ENCODE data around the gene ABCC5. TPM values are rescaled to one million over a fixed set of nuclear protein-coding genes. Genes with fewer than 3 reads are reported as not detected.

The ABCC5 gene
- total and polyA plus RNA-seq, 2 of the 8 experiments (the other 6 are each of a cell fraction or from before 2014, with no cell fraction given), result 25.3 to 40.8 TPM

DNA sequence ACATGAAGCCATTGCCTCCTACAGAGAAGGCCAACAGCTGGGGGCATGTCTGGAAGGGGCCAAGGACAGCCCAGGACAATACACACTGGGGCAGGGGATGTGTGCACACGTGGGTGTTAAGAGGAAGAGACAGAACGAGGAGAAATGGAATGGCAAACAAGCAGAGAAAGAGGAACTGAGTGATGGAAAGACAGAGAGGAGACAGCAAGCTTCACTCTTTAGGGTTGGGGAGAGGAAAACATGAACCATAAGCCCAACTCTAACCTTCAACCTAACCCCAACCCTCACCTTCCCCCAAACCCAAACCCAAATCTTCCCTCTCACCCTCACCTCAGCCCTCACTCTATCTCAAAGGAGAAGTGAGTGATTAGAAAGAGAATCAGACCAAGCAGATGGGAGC lies 121.1 kb downstream of the ABCC5 start:
- no peak overlapping the region for H4K5ac ChIP-seq (ENCODE audit: insufficient read length, low read depth, low read length)
- no peak overlapping the region for H3K4ac ChIP-seq (replicated peaks; ENCODE audit: insufficient read length, low read depth, low read length)
- no peak overlapping the region for H4K91ac ChIP-seq (replicated peaks; ENCODE audit: insufficient read length, low read length)
- H2AK5ac ChIP-seq (ENCODE audit: low read depth, low read length), result no peak overlapping the region
- no peaks in the 10 kb centered on the region for H3K9me3 ChIP-seq (ENCODE audit: insufficient read depth in 2 of 2, low read depth in 1 of 2, low read length in 1 of 2)
- H3K14ac ChIP-seq (ENCODE audit: insufficient read length), result no peak overlapping the region
- 0 out of 2 replicates have a peak overlapping the region, but pooled peaks have one; percentile 29 for H2AFZ ChIP-seq (ENCODE audit: low read length)
- H3K79me2 ChIP-seq (ENCODE audit: control insufficient read depth in 1 of 2, insufficient read depth in 2 of 2, low read length in 2 of 2), result no peaks in the 10 kb centered on the region
- no peaks in the 10 kb centered on the region for H3K27me3 ChIP-seq (replicated peaks in 1 of 4; ENCODE audit: control insufficient read depth in 3 of 4, extremely low read depth in 1 of 4, insufficient read depth in 3 of 4, low read length in 3 of 4)
- DNase-seq (ENCODE audit: low read depth in 1 of 2, low spot score in 2 of 2), result no peak
- 69% methylated on average over 2 of the region's 2 CpGs; no CpG with 5 or more reads in 1 of the 2 experiments for WGBS, 2 experiments (ENCODE audit: extremely low coverage in 1 of 2, insufficient coverage in 1 of 2, insufficient read length in 1 of 2, insufficient replicate concordance in 2 of 2, low coverage in 1 of 2, low lambda C conversion rate in 2 of 2, missing lambda C conversion rate in 1 of 2)
- no peak overlapping the region for H4K8ac ChIP-seq (ENCODE audit: extremely low read depth, insufficient read depth, low read length)
- H2BK15ac ChIP-seq (ENCODE audit: low read length), result no peak overlapping the region; the same call in 1 of the 2 replicates
- H3K23ac ChIP-seq (ENCODE audit: insufficient read length), result no peak overlapping the region
- ChIA-PET CTCF (ENCODE audit: partially characterized antibody) (interaction anchor here (0.7 to 6.4 kb wide), 33 partner anchors 8 to 388 kb away, joined by 3 to 53 read pairs (median 5); partner anchors contain the start of genes EEF1AKMT4 and PARL), POLR2A (ENCODE audit: partially characterized antibody) (interaction anchor here (0.7 to 2.2 kb wide), 2 partner anchors 121 to 192 kb away, joined by 3 to 9 read pairs; partner anchors contain the start of gene ABCC5)
- no peak overlapping the region for H3K4me3 ChIP-seq (ENCODE audit: extremely low read depth in 1 of 4, insufficient read depth in 2 of 4, low read depth in 3 of 4, low read length in 4 of 4)
- no peak overlapping the region for H3K56ac ChIP-seq (replicated peaks; ENCODE audit: insufficient read length, low read depth, low read length)
- H3K27ac ChIP-seq (ENCODE audit: low read depth, low read length), result no peak overlapping the region
- H2BK20ac ChIP-seq (ENCODE audit: low read length), result 0 out of 2 replicates have a peak overlapping the region, but pooled peaks have one; percentile 72
- H3K79me1 ChIP-seq (ENCODE audit: low read depth, low read length), result no peaks in the 10 kb centered on the region
- H2BK5ac ChIP-seq (ENCODE audit: low read depth, low read length), result no peak overlapping the region
- H2BK120ac ChIP-seq (replicated peaks; ENCODE audit: low read depth, low read length), result no peak overlapping the region
- H3K18ac ChIP-seq (ENCODE audit: extremely low read depth, low read length), result no peak overlapping the region
- no peaks in the 10 kb centered on the region for H4K20me1 ChIP-seq (replicated peaks in 1 of 2; ENCODE audit: control insufficient read depth in 1 of 2, insufficient read depth in 2 of 2, low read length in 2 of 2)
- no peak for FAIRE-seq
- H3K36me3 ChIP-seq (ENCODE audit: control insufficient read depth in 2 of 4, insufficient read depth in 4 of 4, low read length in 3 of 4), result no peaks in the 10 kb centered on the region
- TF ChIP-seq EP300 (IDR thresholded peaks at IDR 0.05; ENCODE audit: borderline replicate concordance in 1 of 2, low read depth in 2 of 2, low read length in 2 of 2) (no peak), ZNF274 (IDR thresholded peaks at IDR 0.05; ENCODE audit: borderline replicate concordance, extremely low read depth, low read length) (no peak), CHD1 (IDR thresholded peaks at IDR 0.05; ENCODE audit: low read depth, low read length) (no peak)
- no peaks in the 10 kb centered on the region for H3K23me2 ChIP-seq (ENCODE audit: low read depth, low read length)
- H2BK12ac ChIP-seq (ENCODE audit: low read depth, low read length), result 0 out of 2 replicates have a peak overlapping the region, but pooled peaks have one; percentile 11
- H3K4me1 ChIP-seq (replicated peaks in 1 of 4; ENCODE audit: control insufficient read depth in 3 of 4, insufficient read depth in 4 of 4, low read length in 3 of 4), result peaks cover 0 to 3% (median 0%) of the 10 kb centered on the region in 4 experiments; a peak in 3 of 7 replicates
- H3K4me2 ChIP-seq (ENCODE audit: insufficient read depth in 1 of 2, low read depth in 2 of 2, low read length in 2 of 2), result no peak overlapping the region
- H3K9ac ChIP-seq (replicated peaks in 1 of 4; ENCODE audit: extremely low read depth in 1 of 4, low read depth in 3 of 4, low read length in 3 of 4), result no peak overlapping the region

Measured in H1 (cell line).